Measurements from ENCODE around the gene BOD1. TPM values are rescaled to one million over a fixed set of nuclear protein-coding genes. Genes with fewer than 3 reads are reported as not detected.

BOD1 gene
- total RNA-seq, 1 donor from 2014 or later = 101 TPM

DNA sequence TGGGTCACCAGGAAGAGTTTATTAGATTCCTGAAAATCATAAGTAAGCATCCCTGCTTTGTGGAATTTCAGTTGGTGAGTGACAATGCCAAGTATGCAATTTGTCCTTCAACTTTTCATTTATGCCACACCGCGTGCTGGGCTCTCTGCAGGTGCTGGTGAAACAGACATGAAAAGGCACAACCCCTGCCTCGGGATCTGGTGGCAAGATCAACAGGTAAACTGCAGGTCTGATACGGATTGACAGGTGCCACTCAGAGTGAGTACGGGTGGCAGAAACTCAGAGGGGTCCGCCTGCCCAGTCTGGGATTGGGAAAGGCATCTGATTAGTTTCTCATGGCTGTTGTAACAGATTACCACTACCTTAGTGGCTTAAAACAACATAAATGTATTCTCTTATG is 40.5 kb downstream of the BOD1 start:
- H3K9me3 Mint-ChIP-seq (ENCODE audit: low read depth) = peaks cover 7% of the 10 kb centered on the region
- no peak overlapping the region for H3K27ac Mint-ChIP-seq
- DNase-seq (ENCODE audit: low spot score, unreplicated experiment) = no peak
- H3K4me3 Mint-ChIP-seq (ENCODE audit: low read depth) = no peak overlapping the region
- peaks cover 24% of the 10 kb centered on the region for H3K27me3 Mint-ChIP-seq
- no peaks in the 10 kb centered on the region for H3K36me3 Mint-ChIP-seq (ENCODE audit: insufficient read depth)
- TF ChIP-seq, protein P1, sequence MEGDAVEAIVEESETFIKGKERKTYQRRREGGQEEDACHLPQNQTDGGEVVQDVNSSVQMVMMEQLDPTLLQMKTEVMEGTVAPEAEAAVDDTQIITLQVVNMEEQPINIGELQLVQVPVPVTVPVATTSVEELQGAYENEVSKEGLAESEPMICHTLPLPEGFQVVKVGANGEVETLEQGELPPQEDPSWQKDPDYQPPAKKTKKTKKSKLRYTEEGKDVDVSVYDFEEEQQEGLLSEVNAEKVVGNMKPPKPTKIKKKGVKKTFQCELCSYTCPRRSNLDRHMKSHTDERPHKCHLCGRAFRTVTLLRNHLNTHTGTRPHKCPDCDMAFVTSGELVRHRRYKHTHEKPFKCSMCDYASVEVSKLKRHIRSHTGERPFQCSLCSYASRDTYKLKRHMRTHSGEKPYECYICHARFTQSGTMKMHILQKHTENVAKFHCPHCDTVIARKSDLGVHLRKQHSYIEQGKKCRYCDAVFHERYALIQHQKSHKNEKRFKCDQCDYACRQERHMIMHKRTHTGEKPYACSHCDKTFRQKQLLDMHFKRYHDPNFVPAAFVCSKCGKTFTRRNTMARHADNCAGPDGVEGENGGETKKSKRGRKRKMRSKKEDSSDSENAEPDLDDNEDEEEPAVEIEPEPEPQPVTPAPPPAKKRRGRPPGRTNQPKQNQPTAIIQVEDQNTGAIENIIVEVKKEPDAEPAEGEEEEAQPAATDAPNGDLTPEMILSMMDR (IDR thresholded peaks at IDR 0.05; ENCODE audit: unreplicated experiment) = no peak
- no peaks in the 10 kb centered on the region for H3K4me1 Mint-ChIP-seq (ENCODE audit: low read depth)

DNA sequence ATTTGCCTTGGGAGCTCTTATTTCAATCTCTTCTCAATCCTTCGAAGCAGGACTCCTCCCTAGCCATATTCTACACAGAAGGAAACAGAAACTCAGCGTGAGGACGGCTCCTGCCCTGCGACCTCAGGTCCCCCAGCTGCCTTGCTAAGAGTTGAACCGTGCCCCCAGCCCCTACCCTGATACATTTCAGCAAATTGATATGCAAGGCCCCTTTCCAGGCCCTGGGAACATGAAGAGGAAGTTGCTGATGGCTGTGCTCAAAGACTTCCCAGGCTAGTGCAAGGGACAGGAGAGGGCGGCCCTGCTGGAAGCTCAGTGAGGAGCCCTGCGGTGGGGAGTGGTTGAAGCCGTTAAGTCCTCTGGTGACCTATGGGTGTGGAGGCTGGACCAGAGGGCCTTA is 41.5 kb downstream of the BOD1 start:
- peaks cover 7% of the 10 kb centered on the region for H3K9me3 Mint-ChIP-seq (ENCODE audit: low read depth)
- H3K27ac Mint-ChIP-seq = no peak overlapping the region
- TF ChIP-seq, protein P1 (IDR thresholded peaks at IDR 0.05; ENCODE audit: unreplicated experiment) = no peak
- DNase-seq (ENCODE audit: low spot score, unreplicated experiment) = no peak
- H3K4me1 Mint-ChIP-seq (ENCODE audit: low read depth) = no peaks in the 10 kb centered on the region
- no peaks in the 10 kb centered on the region for H3K36me3 Mint-ChIP-seq (ENCODE audit: insufficient read depth)
- peaks cover 27% of the 10 kb centered on the region for H3K27me3 Mint-ChIP-seq
- H3K4me3 Mint-ChIP-seq (ENCODE audit: low read depth) = no peak overlapping the region

DNA sequence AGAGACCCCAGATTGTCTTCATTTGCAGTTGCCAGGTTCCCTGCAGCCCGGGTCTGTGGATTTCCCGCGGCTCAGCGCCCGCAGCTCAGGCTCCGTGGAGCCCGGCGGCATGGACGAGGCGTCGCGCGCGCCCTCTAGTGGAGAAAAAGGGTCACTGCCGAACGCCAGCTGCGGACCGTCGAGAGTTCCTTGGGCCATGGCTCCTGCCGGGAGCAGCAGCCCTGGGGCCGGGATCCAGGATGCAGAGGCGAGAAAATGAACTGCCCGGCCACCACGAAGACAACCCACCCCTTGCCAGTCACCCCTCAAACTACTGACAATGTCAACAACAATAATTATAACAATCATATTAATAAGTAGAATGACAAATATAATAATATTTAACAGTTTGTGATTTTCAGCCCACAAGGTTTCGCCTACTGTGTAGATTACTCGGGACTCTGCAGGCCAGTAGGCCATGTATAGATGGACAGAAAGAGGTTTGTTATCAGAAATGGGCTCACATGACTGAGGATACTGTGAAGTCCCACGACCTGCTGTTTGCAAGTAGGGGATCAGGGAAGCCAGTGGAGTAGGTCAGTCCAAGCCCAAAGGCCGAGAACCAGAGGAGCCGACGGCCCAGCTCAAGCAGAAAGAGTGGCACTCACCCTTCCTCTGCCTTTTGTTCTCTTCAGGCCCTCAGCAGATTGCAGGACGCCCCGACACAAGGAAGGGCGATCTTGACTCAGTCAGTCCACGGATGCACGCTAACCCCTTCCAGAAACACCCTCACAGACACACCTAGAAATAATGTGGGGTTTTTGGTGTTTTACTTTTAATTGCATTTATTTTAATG is 43.1 kb downstream of the BOD1 start:
- Mint-ChIP-seq H3K4me1 (ENCODE audit: low read depth) (no peaks in the 10 kb centered on the region), H3K36me3 (ENCODE audit: insufficient read depth) (no peaks in the 10 kb centered on the region), H3K27me3 (peaks cover 27% of the 10 kb centered on the region), H3K9me3 (ENCODE audit: low read depth) (peaks cover 1% of the 10 kb centered on the region), H3K27ac (no peak overlapping the region), H3K4me3 (ENCODE audit: low read depth) (no peak overlapping the region)
- TF ChIP-seq, protein P1 (IDR thresholded peaks at IDR 0.05; ENCODE audit: unreplicated experiment) = peak; percentile 97
- DNase-seq (ENCODE audit: low spot score, unreplicated experiment) = peak; percentile 78

DNA sequence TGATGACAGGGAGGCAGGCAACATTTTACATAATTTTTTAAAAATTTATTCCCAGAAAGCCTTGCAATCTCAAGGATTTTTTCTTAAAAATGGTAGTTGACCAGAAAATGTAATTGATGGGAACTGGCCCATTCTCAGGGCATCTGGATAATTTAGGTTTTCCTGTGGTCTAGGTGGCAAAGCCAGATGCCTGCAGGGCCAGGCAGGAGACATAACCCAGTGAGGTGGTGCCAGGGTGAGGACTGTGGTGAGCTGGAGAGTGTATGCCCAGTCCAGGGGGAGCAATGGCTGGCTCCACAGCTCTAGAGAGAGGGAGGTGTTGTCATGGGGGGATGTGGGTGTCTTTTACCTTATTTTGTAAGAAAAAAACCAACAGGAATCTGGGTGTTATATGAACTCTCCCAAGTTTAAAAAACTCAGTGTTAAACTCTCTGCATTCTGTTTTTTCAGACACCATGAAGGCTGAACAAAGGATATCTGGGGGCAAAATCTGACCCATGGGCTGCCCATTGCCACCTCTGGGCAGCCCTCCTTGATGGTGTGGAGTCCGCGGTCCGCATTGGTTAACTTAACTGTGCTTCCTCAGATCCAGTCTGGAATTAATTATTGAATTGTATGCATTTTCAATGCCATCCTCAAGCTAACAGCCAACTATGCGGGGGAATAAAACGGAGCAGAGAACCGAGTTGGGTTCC is 43.9 kb downstream of the BOD1 start:
- H3K27ac Mint-ChIP-seq = no peak overlapping the region
- peaks cover 8% of the 10 kb centered on the region for H3K9me3 Mint-ChIP-seq (ENCODE audit: low read depth)
- DNase-seq (ENCODE audit: low spot score, unreplicated experiment) = no peak
- H3K4me1 Mint-ChIP-seq (ENCODE audit: low read depth) = no peaks in the 10 kb centered on the region
- H3K4me3 Mint-ChIP-seq (ENCODE audit: low read depth) = no peak overlapping the region
- peaks cover 4% of the 10 kb centered on the region for H3K36me3 Mint-ChIP-seq (ENCODE audit: insufficient read depth)
- TF ChIP-seq, protein P1 (IDR thresholded peaks at IDR 0.05; ENCODE audit: unreplicated experiment) = no peak
- H3K27me3 Mint-ChIP-seq = peaks cover 27% of the 10 kb centered on the region

DNA sequence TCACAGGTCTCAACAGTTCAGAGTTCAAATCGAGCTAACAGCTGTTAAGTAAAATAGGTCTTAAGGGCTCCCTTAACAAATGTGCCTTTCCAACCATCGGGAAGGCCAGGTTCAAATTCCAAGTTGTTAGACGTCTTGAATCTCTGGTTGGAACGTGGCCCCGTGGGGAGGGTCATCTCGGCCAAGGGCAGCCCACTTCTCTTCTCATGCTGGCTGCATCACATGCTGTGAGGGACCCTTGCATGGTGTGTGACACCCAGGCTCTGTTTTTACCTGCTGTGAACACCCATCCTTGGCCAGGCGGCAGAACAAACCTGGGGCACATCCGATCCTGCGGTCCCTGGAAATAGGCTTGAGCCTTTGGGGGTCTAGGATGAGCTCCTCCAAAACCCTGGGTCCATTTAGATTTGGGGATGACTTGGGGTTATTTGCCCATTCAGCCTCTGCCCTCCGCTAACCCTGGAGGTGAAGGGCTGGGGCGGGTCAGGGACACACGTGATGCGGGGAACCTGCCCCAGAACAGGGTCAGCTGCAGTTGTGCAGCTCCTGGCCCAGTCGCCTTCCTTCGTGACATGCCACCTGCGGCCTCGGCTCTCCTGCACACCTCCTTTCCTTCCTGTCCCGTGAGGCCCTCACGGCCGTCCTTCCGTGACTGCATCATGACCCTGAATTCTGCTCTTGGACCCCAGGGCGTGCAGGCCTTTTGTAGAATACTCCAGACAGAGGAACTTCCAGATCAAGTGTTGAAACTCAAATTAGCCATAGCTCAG is 45.9 kb downstream of the BOD1 start:
- peaks cover 22% of the 10 kb centered on the region for H3K27me3 Mint-ChIP-seq
- no peak for DNase-seq (ENCODE audit: low spot score, unreplicated experiment)

More for the DNA sequence above, 45.9 kb downstream of the BOD1 start:
- Mint-ChIP-seq H3K27ac (no peak overlapping the region), H3K4me3 (ENCODE audit: low read depth) (no peak overlapping the region), H3K4me1 (ENCODE audit: low read depth) (no peaks in the 10 kb centered on the region), H3K36me3 (ENCODE audit: insufficient read depth) (peaks cover 4% of the 10 kb centered on the region), H3K9me3 (ENCODE audit: low read depth) (peaks cover 8% of the 10 kb centered on the region)
- TF ChIP-seq, protein P1 (IDR thresholded peaks at IDR 0.05; ENCODE audit: unreplicated experiment) = no peak

All from progenitor cell of endocrine pancreas (in vitro differentiated cells).